ENCODE data around the gene FH.

Gene FH

DNA sequence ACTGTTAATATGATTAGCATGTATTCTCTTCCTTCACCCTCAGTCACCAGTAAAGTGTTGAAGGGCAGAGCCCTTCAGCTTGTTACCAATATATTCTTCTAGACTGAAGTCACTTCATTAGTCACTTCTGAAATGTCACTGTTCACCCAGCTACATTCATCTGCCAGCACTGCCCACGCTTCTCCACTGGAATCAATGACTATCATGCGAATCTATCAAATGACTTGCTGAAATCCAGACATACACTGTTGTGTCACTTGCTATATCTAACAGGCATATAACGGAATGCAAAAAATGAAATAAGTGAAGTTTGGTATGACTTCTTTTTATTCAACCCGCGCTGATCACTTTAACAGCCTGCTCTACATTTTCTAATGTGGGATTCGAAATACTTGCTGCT is 16.1 kb downstream of the FH start:
- WGBS (ENCODE audit: insufficient coverage) = 100% methylated on average over 3 of the region's 6 CpGs
- ChIA-PET POLR2A (no interaction called here), CTCF (interaction anchor here (1.6 kb wide), 1 partner anchor 771 kb away, joined by 5 read pairs; no protein-coding TSS in a partner anchor)
- peaks cover 27 to 73% (median 48%) of the 10 kb centered on the region in 4 experiments for H3K36me3 ChIP-seq (ENCODE audit: control insufficient read depth in 4 of 4, insufficient read depth in 4 of 4, low read length in 3 of 4)
- no peaks in the 10 kb centered on the region for H3K4me1 ChIP-seq (ENCODE audit: control extremely low read depth in 1 of 4, control insufficient read depth in 4 of 4, insufficient read depth in 4 of 4, low read length in 3 of 4)
- no peak for DNase-seq
- H3K27ac ChIP-seq (ENCODE audit: insufficient read depth in 1 of 2, low read depth in 1 of 2, low read length in 2 of 2, poor library complexity in 1 of 2, severe bottlenecking in 2 of 2) = no peak overlapping the region
- no peaks in the 10 kb centered on the region for H3K27me3 ChIP-seq (replicated peaks in 2 of 5; ENCODE audit: control insufficient read depth in 4 of 5, insufficient read depth in 5 of 5, low read length in 4 of 5)
- no peak overlapping the region for H3K4me3 ChIP-seq (ENCODE audit: control insufficient read depth in 1 of 7, extremely low read depth in 1 of 7, insufficient read depth in 4 of 7, low read depth in 2 of 7, low read length in 6 of 7)
- no peaks in the 10 kb centered on the region for H3K9me3 ChIP-seq (ENCODE audit: control extremely low read depth in 1 of 5, control insufficient read depth in 4 of 5, insufficient read depth in 2 of 5, low read depth in 1 of 5, low read length in 4 of 5)

DNA sequence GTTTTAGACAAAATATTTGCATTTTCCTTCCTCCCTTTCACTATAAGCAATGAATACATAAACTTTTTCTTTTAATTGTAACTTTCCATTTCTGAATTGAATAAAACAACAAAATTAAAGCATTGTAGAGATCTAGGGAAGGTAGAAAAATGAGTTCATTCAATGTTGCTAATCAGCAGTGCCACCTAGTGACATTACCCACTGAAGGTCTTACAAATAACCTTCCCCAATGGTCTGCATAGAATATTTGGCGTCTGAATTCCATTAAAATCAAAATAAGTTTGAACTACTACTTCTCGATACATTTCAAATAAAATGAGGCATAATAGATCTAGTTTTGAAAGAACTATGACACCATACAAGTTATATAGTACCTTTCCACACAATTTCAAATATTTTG is 19.6 kb downstream of the FH start:
- Histone ChIP-seq H3K27ac (ENCODE audit: insufficient read depth in 1 of 2, low read depth in 1 of 2, low read length in 2 of 2, poor library complexity in 1 of 2, severe bottlenecking in 2 of 2) (no peak overlapping the region), H3K4me1 (ENCODE audit: control extremely low read depth in 1 of 4, control insufficient read depth in 4 of 4, insufficient read depth in 4 of 4, low read length in 3 of 4) (no peaks in the 10 kb centered on the region), H3K36me3 (ENCODE audit: control insufficient read depth in 4 of 4, insufficient read depth in 4 of 4, low read length in 3 of 4) (peaks cover 33 to 80% (median 49%) of the 10 kb centered on the region in 4 experiments), H3K9me3 (ENCODE audit: control extremely low read depth in 1 of 5, control insufficient read depth in 4 of 5, insufficient read depth in 2 of 5, low read depth in 1 of 5, low read length in 4 of 5) (no peaks in the 10 kb centered on the region), H3K4me3 (ENCODE audit: control insufficient read depth in 1 of 7, extremely low read depth in 1 of 7, insufficient read depth in 4 of 7, low read depth in 2 of 7, low read length in 6 of 7) (no peak overlapping the region), H3K27me3 (replicated peaks in 2 of 5; ENCODE audit: control insufficient read depth in 4 of 5, insufficient read depth in 5 of 5, low read length in 4 of 5) (no peaks in the 10 kb centered on the region)
- ChIA-PET POLR2A (no interaction called here), CTCF (interaction anchor here (1.0 kb wide), 1 partner anchor 14 kb away, joined by 3 read pairs; no protein-coding TSS in a partner anchor)
- DNase-seq = peak; percentile 31 to 54 (median 44)
- no CpG with 5 or more reads among the region's 2 CpGs for WGBS (ENCODE audit: insufficient coverage)

GRCh38 chr1:241495741-241496140 is 23.8 kb downstream of the FH start:
- peaks cover 14 to 56% (median 38%) of the 10 kb centered on the region in 4 experiments for H3K36me3 ChIP-seq (ENCODE audit: control insufficient read depth in 4 of 4, insufficient read depth in 4 of 4, low read length in 3 of 4)
- CTCF ChIA-PET = no interaction called here
- no peak for DNase-seq
- H3K27me3 ChIP-seq (replicated peaks in 2 of 5; ENCODE audit: control insufficient read depth in 4 of 5, insufficient read depth in 5 of 5, low read length in 4 of 5) = no peaks in the 10 kb centered on the region
- WGBS (ENCODE audit: insufficient coverage) = 100% methylated on average over 4 of the region's 5 CpGs
- H3K4me1 ChIP-seq (ENCODE audit: control extremely low read depth in 1 of 4, control insufficient read depth in 4 of 4, insufficient read depth in 4 of 4, low read length in 3 of 4) = no peaks in the 10 kb centered on the region
- no peak overlapping the region for H3K27ac ChIP-seq (ENCODE audit: insufficient read depth in 1 of 2, low read depth in 1 of 2, low read length in 2 of 2, poor library complexity in 1 of 2, severe bottlenecking in 2 of 2)
- POLR2A ChIA-PET = no interaction called here
- H3K9me3 ChIP-seq (ENCODE audit: control extremely low read depth in 1 of 5, control insufficient read depth in 4 of 5, insufficient read depth in 2 of 5, low read depth in 1 of 5, low read length in 4 of 5) = no peaks in the 10 kb centered on the region
- no peak overlapping the region for H3K4me3 ChIP-seq (ENCODE audit: control insufficient read depth in 1 of 7, extremely low read depth in 1 of 7, insufficient read depth in 4 of 7, low read depth in 2 of 7, low read length in 6 of 7)

DNA sequence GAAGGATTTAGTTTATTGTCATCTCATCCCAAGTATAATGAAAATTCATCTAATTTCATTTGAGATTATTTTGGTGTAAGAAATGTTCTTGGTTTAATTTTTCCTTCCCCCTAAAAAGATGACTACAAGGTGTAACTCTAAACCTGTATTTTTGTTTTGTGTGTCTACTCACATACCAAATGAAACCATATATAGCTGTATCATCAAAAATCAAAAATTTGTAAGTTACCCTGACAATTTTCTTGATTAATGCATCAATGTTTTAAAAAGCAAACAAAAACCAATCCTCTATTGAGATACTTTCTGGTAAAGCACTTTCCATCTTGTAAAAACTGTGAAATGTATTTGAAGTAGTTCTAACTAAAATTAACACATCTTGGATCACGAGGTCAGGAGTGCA is 30.8 kb downstream of the FH start:
- H3K27ac ChIP-seq (ENCODE audit: insufficient read depth in 1 of 2, low read depth in 1 of 2, low read length in 2 of 2, poor library complexity in 1 of 2, severe bottlenecking in 2 of 2) = no peak overlapping the region
- peaks cover 0 to 1% (median 0%) of the 10 kb centered on the region in 5 experiments for H3K9me3 ChIP-seq (ENCODE audit: control extremely low read depth in 1 of 5, control insufficient read depth in 4 of 5, insufficient read depth in 2 of 5, low read depth in 1 of 5, low read length in 4 of 5)
- no peak overlapping the region for H3K4me3 ChIP-seq (ENCODE audit: control insufficient read depth in 1 of 7, extremely low read depth in 1 of 7, insufficient read depth in 4 of 7, low read depth in 2 of 7, low read length in 6 of 7)
- no peaks in the 10 kb centered on the region for H3K27me3 ChIP-seq (replicated peaks in 2 of 5; ENCODE audit: control insufficient read depth in 4 of 5, insufficient read depth in 5 of 5, low read length in 4 of 5)
- no peak for DNase-seq
- ChIA-PET POLR2A (no interaction called here), CTCF (no interaction called here)
- H3K36me3 ChIP-seq (ENCODE audit: control insufficient read depth in 4 of 4, insufficient read depth in 4 of 4, low read length in 3 of 4) = peaks cover 0 to 5% (median under 1%) of the 10 kb centered on the region in 4 experiments
- H3K4me1 ChIP-seq (ENCODE audit: control extremely low read depth in 1 of 4, control insufficient read depth in 4 of 4, insufficient read depth in 4 of 4, low read length in 3 of 4) = no peaks in the 10 kb centered on the region
- no CpG with 5 or more reads among the region's 1 CpG for whole genome bisulfite sequencing (ENCODE audit: insufficient coverage)

- no peaks in the 10 kb centered on the region for H3K36me3 ChIP-seq (ENCODE audit: control insufficient read depth in 4 of 4, insufficient read depth in 4 of 4, low read length in 3 of 4)
- no peaks in the 10 kb centered on the region for H3K27me3 ChIP-seq (replicated peaks in 2 of 5; ENCODE audit: control insufficient read depth in 4 of 5, insufficient read depth in 5 of 5, low read length in 4 of 5)
- POLR2A ChIA-PET = no interaction called here
- DNase-seq = peak in 2 of 3 donors; percentile 4 to 15
- CTCF ChIA-PET = interaction anchor here (0.7 kb wide), 1 partner anchor 14 kb away, joined by 3 read pairs; no protein-coding TSS in a partner anchor
- no peaks in the 10 kb centered on the region for H3K4me1 ChIP-seq (ENCODE audit: control extremely low read depth in 1 of 4, control insufficient read depth in 4 of 4, insufficient read depth in 4 of 4, low read length in 3 of 4)
- no peak overlapping the region for H3K4me3 ChIP-seq (ENCODE audit: control insufficient read depth in 1 of 7, extremely low read depth in 1 of 7, insufficient read depth in 4 of 7, low read depth in 2 of 7, low read length in 6 of 7)
- 100% methylated on average over 4 of the region's 4 CpGs for WGBS (ENCODE audit: insufficient coverage)
- no peak overlapping the region for H3K27ac ChIP-seq (ENCODE audit: insufficient read depth in 1 of 2, low read depth in 1 of 2, low read length in 2 of 2, poor library complexity in 1 of 2, severe bottlenecking in 2 of 2)
- H3K9me3 ChIP-seq (ENCODE audit: control extremely low read depth in 1 of 5, control insufficient read depth in 4 of 5, insufficient read depth in 2 of 5, low read depth in 1 of 5, low read length in 4 of 5) = peaks cover 0 to 1% (median 0%) of the 10 kb centered on the region in 5 experiments
These were observed 34.0 kb downstream of the FH start for GRCh38 chr1:241485554-241485992.

DNA sequence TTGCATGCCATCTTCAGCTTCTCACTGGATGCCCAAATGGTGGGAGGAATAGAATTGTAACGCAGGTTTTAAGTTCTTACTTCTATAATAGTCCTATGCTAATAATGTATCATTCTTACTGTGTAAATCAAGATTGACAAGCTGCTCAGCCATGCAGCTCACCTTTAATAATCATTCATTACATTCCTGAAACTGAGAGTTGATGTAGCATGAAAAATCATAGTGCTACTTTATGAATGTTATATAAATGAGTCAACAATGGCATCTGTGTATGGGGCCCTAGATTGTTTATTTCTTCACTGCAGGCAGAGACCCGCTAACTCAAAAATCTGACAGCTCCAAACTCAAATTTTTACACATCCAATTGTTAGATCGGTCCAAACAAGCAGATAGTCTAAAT is 34.4 kb downstream of the FH start:
- Histone ChIP-seq H3K4me1 (ENCODE audit: control extremely low read depth in 1 of 4, control insufficient read depth in 4 of 4, insufficient read depth in 4 of 4, low read length in 3 of 4) (no peaks in the 10 kb centered on the region), H3K4me3 (ENCODE audit: control insufficient read depth in 1 of 7, extremely low read depth in 1 of 7, insufficient read depth in 4 of 7, low read depth in 2 of 7, low read length in 6 of 7) (no peak overlapping the region), H3K27me3 (replicated peaks in 2 of 5; ENCODE audit: control insufficient read depth in 4 of 5, insufficient read depth in 5 of 5, low read length in 4 of 5) (no peaks in the 10 kb centered on the region), H3K36me3 (ENCODE audit: control insufficient read depth in 4 of 4, insufficient read depth in 4 of 4, low read length in 3 of 4) (no peaks in the 10 kb centered on the region), H3K27ac (ENCODE audit: insufficient read depth in 1 of 2, low read depth in 1 of 2, low read length in 2 of 2, poor library complexity in 1 of 2, severe bottlenecking in 2 of 2) (no peak overlapping the region), H3K9me3 (ENCODE audit: control extremely low read depth in 1 of 5, control insufficient read depth in 4 of 5, insufficient read depth in 2 of 5, low read depth in 1 of 5, low read length in 4 of 5) (peaks cover 0 to 1% (median 0%) of the 10 kb centered on the region in 5 experiments)
- CTCF ChIA-PET = no interaction called here
- DNase-seq = no peak
- POLR2A ChIA-PET = no interaction called here
- no CpG with 5 or more reads among the region's 3 CpGs for WGBS (ENCODE audit: insufficient coverage)

DNA sequence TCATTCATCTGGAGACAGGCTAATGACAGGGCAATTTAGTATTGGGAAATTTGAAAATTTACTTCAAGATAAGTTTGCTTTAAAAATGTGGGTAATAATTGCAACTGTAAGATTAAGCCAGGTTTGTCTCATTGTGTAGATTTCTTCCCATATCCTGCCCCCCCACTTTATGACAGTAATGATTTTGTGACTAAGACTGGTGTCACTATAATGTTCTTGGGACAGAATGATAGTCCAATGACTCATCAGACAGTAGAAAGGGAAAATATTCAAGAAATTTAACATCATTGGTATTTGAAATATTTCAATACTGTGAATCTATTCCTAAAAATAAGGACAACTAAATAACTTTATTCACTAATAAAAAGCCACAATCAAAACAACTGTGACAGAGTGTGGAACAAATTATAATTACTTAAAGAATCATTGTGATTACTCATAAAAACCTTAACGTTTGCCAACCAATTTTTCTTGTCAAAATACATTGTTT is 36.7 kb downstream of the FH start:
- Histone ChIP-seq H3K9me3 (ENCODE audit: control extremely low read depth in 1 of 5, control insufficient read depth in 4 of 5, insufficient read depth in 2 of 5, low read depth in 1 of 5, low read length in 4 of 5) (peaks cover 0 to 1% (median 0%) of the 10 kb centered on the region in 5 experiments), H3K4me1 (ENCODE audit: control extremely low read depth in 1 of 4, control insufficient read depth in 4 of 4, insufficient read depth in 4 of 4, low read length in 3 of 4) (no peaks in the 10 kb centered on the region), H3K27ac (ENCODE audit: insufficient read depth in 1 of 2, low read depth in 1 of 2, low read length in 2 of 2, poor library complexity in 1 of 2, severe bottlenecking in 2 of 2) (no peak overlapping the region), H3K27me3 (replicated peaks in 2 of 5; ENCODE audit: control insufficient read depth in 4 of 5, insufficient read depth in 5 of 5, low read length in 4 of 5) (no peaks in the 10 kb centered on the region), H3K36me3 (ENCODE audit: control insufficient read depth in 4 of 4, insufficient read depth in 4 of 4, low read length in 3 of 4) (no peaks in the 10 kb centered on the region), H3K4me3 (ENCODE audit: control insufficient read depth in 1 of 7, extremely low read depth in 1 of 7, insufficient read depth in 4 of 7, low read depth in 2 of 7, low read length in 6 of 7) (no peak overlapping the region)
- ChIA-PET POLR2A (no interaction called here), CTCF (no interaction called here)
- WGBS (ENCODE audit: insufficient coverage) = no CpG with 5 or more reads among the region's 1 CpG
- DNase-seq = no peak

All from common myeloid progenitor, CD34-positive (primary cell).